Neural progenitor cell (in vitro differentiated cells): Measurements from ENCODE around the gene HELB.

Experiments used
- CTCF ChIP-seq: fragments of 200-600 bp; sonication (generic); IDR thresholded peaks from 2 replicates; pipeline ENCODE4 v1.5.1; 2017; ENCODE audit warnings: antibody characterized with exemption, mild to moderate bottlenecking
- EZH2 ChIP-seq: fragments of 200-600 bp; sonication (generic); IDR thresholded peaks from 2 replicates; pipeline ENCODE4 v1.6.1; 2017; ENCODE audit warnings: antibody characterized with exemption, mild to moderate bottlenecking, moderate library complexity
- EZH2phosphoT487 ChIP-seq: fragments of 200-600 bp; sonication (generic); IDR thresholded peaks from 2 replicates; pipeline ENCODE4 v1.6.1; 2017; ENCODE audit warnings: antibody characterized with exemption

DNA sequence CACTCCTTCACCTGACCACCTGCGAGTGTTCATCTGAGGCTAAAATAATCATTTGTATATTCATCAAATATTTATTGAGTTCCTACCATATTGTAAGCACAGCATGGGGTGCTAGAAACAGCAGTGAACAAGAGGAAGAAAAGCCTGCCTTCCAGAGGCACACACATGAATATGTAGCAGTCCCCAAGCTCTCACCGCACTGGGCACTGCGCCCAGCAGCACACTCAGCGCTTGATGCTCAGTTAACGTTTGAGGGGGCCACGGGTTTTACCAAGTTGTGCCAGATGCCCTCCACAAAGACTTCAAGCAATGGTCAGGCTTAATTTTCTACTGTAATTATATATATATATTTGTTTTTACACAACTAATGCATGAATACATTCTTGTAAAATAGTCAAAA lies 52.0 kb downstream of the HELB start:
- TF ChIP-seq CTCF = no peak
- no peak for TF ChIP-seq EZH2
- TF ChIP-seq EZH2phosphoT487 = no peak
